WI38 (cell line): ENCODE measurements around the gene SHISA7.

ENCODE experiments used
- H3K4me3 ChIP-seq: 2 replicates; pipeline ENCODE4 v1.5.1; 2011; ENCODE audit warnings: low read depth, mild to moderate bottlenecking, control low read depth, low read length
- TF ChIP-seq, protein P1 (sequence below): IDR thresholded peaks from 2 replicates; pipeline ENCODE4 v1.5.1; 2012; ENCODE audit warnings: low read depth, mild to moderate bottlenecking, control low read depth, low read length

The SHISA7 gene

DNA sequence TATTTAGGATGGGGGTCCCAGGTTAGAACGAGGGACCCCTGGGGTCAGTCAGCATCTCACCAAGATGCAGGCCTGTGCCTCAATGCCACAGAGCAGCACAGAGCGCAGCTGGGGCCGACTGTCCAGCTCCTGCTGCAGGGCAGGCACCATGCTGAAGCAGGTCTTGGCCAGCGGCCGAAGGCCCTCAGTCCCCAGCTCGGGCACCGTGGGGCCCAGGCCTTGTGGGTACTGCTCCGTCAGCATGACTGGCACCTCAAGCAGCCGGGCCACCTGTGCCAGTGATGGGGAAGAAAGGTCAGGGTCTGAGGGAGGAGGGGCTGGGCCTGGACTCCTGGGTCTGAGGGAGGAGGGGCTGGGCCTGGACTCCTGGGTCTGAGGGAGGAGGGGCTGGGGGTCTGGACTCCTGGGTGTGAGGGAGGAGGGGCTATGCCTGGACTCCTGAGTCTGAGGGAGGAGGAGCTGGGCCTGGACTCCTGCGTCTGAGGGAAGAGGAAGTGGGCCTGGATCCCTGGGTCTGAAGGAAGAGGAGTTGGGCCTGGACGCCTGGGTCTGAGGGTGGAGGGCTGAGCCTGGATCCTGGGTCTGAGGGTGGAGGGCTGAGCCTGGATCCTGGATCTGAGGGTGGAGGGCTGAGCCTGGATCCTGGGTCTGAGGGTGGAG, 12.6 kb upstream of the SHISA7 start:
- TF ChIP-seq, protein P1, sequence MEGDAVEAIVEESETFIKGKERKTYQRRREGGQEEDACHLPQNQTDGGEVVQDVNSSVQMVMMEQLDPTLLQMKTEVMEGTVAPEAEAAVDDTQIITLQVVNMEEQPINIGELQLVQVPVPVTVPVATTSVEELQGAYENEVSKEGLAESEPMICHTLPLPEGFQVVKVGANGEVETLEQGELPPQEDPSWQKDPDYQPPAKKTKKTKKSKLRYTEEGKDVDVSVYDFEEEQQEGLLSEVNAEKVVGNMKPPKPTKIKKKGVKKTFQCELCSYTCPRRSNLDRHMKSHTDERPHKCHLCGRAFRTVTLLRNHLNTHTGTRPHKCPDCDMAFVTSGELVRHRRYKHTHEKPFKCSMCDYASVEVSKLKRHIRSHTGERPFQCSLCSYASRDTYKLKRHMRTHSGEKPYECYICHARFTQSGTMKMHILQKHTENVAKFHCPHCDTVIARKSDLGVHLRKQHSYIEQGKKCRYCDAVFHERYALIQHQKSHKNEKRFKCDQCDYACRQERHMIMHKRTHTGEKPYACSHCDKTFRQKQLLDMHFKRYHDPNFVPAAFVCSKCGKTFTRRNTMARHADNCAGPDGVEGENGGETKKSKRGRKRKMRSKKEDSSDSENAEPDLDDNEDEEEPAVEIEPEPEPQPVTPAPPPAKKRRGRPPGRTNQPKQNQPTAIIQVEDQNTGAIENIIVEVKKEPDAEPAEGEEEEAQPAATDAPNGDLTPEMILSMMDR, result no peak

DNA sequence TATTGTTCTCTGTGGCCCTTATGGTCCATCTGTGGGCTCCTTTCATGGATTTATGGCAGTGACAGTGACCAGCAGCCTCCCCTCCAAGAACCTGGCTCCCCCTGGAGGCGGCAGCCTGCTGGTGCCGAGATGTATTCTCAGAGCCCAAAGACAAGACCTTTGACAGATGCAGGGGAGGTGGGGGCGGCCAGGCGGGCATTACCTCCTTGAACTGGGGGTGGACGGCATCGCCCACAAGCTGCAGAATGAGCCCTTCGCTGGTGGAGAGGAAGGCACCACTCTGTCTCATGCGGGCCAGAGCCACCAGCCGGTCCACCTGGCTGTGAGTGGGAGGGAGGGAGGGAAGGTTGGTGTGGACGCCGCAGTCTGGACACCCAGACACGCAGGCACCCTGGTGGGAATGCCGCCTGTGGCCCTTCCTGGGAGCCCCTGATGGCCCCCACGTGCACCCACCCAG, 11.7 kb upstream of the SHISA7 start:
- no peak overlapping the region for H3K4me3 ChIP-seq
- TF ChIP-seq, protein P1, result peak; percentile 80

More for the DNA sequence above, 12.6 kb upstream of the SHISA7 start:
- H3K4me3 ChIP-seq, result no peak overlapping the region

DNA sequence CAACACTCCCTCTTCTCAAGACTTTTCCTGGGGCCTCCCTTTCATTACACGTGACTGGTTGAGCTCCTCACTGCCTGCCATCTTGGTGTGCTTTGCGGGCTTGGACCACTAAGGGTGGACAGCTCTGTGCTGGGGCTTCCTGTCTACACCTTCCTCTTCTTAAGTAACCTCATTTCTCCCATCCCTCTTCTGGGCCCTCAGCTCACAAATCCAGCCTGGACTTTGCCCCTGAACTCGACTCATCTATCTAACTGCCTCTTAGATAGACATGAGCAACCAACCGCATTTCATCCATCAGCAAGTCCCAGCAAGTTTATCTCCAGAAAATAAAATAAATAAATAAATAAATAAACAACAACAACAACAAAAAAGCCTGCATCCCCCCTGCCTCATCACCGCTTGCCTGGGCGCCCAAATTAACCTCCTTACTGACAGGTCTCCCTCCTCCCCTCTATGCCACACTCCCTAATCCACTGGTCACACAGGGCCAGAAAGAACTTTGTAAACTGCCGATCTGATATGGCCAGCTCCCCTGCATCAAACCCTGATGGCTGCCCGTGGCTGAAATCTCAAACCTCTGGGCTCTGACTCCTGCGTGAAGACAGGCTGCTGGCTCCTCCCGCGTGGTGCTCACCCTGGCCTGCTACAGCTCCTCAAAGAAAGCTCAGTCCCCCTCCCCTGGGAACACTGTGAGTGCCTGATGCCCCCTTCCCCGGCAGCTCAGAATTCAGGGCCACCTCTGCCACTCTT, 10.6 kb upstream of the SHISA7 start:
- TF ChIP-seq, protein P1, result no peak

DNA sequence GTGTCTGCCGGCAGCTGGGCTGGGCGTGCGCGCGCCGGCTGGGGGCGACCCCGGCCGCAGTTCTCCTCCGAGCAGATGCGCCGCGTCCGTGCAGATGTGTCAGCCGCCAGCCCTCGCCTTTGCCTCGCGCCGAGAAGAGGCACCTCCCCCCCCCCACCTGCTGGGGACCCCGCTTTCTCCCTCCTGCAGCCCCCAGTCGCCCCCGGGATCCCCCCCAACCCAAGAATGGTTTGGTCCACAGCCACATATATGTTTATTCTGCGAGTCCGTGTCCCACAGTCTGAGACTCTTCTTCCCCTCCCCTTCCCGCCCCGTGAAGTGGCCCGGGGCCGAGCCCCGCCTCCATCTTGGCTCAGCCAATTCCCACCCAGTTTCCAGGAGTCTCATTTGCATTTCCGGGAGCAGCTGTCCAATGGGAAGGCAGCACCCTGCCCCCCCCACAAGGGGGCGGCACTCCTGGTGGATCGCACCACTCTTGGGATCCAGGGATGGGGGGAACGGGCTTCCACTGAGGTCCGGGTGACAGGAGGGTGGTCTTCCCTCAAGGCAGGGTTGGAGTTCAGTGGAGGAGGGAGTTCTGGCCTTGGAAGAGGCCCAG, 9.7 kb upstream of the SHISA7 start:
- H3K4me3 ChIP-seq, result no peak overlapping the region
- TF ChIP-seq, protein P1, result no peak

More for the DNA sequence above, 10.6 kb upstream of the SHISA7 start:
- no peak overlapping the region for H3K4me3 ChIP-seq

DNA sequence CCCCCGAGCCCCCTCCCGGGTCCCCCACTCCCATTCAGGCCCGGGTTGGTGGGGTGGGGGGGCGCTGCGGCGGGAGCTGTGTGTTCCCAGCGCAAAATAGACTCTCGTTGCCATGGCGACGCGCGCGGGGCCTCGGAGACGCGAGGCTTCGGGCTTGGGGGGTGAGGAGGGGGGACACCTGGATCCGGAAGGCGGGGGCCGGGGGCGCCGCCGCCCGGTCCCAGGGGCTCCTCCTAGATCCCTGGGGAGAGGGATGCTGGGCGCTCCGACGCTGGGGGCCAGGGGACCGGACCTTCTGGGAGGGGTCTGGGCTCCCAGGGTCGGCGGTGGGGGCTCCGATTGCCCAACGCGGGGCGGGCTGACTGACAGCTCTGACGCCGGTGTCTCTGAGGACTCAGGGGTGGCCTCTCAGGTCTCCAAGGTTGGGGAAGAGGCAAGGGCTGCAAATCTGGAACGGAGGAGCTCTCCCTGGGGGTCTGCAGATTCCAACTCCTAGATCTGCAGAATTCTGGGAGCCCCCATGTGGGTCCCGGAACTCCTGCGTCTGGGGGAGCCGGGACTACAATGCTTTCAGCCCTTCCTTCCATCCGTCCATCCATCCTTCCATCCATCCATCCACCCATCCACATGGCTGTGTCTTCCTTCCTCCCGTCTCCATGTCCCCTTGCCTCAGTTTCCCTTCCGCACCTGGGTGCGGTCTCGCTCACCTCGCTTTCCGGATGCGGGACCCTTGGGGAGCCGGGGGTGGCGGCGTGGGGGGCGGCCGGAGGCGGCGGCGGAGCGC, 9.1 kb upstream of the SHISA7 start:
- TF ChIP-seq, protein P1, result no peak
- no peak overlapping the region for H3K4me3 ChIP-seq

DNA sequence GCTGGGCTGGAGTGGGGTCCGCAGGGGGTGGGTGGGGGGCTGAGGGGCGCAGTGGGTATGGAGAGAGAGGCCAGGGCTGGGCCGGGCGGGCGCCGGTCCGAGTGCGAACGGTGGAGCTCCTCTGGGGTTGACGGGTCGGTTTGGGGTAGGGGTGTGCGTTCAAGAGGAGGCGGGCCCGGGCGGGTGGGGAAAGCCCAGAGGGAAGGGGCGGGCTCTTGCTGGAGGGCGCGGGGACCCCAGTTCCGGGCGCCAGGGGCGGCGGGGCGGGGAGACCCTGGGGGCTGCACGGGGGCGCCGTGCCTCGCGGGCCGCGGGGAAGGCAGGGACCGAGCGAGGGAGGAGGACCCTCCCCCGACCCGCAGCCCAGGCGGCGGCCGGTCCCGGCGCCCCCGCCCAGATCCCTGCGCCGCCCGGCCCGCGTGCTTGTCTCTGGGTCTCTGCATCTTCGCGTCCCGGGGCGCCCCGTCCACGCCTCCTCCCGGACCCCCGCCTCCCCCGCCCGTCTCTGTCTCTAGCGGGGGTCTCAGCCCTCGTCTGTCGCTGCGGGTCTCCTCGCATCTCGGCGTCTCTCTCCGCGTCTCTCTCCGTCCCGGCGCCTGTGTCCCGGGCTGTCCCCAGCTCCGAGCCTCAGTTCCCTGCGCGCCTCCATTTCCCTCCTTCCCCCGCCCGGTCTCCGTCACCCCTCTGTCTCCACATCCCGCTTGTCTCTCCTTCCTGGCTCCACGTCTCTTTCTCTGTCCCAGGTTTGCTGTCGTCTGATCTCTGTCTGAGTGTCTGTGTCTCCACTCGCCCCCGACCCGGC, 8.3 kb upstream of the SHISA7 start:
- no peak overlapping the region for H3K4me3 ChIP-seq
- TF ChIP-seq, protein P1, result no peak
